GM12878 (cell line): Measurements from ENCODE around the gene PRSS37. TPM values are rescaled to one million over a fixed set of nuclear protein-coding genes. Genes with fewer than 3 reads are reported as not detected.

Experiments used
- ATAC-seq: fragments of 200-7000 bp; cut with Tn5 transposase; 3 replicates; pipeline ENCODE4 v1.9.1; 2020; ENCODE audit warnings: mild to moderate bottlenecking, moderate library complexity
- BruUV-seq: library from RNA; stranded (reverse); fragments of 400-500 nt; replicated peaks from 2 replicates; lab custom pipeline; 2021; lab: Mats Ljungman, UMichigan
- CTCF ChIA-PET: fragments of 300-600 bp; sonication (Branson Sonifier 250); formaldehyde crosslinking; extraction: SDS; loops from one replicate; lab custom pipeline; 2021; ENCODE audit warnings: inconsistent platforms; lab: Yijun Ruan, JAX
- POLR2A ChIA-PET: fragments of 350-600 bp; formaldehyde crosslinking; extraction: SDS; loops from one replicate; lab custom pipeline; 2021; ENCODE audit warnings: inconsistent platforms; lab: Charles Lee
- RAD21 ChIA-PET: fragments of 300-600 bp; sonication (Branson Sonifier 250); formaldehyde crosslinking; loops from one replicate; lab custom pipeline; 2023; ENCODE audit warnings: antibody characterized with exemption; ENCODE audit not compliant: unreplicated experiment; lab: Charles Lee
- SMC1A ChIA-PET: fragments of 300-600 bp; sonication (Branson Sonifier 250); formaldehyde crosslinking; loops from one replicate; lab custom pipeline; 2023; ENCODE audit not compliant: unreplicated experiment, uncharacterized antibody; lab: Charles Lee
- DNase-seq: peaks from one replicate; pipeline ENCODE4 v3.0.0-alpha.2; 2011; ENCODE audit warnings: low read depth, low spot score
- FAIRE-seq: peaks from 3 replicates; lab custom pipeline; 2011; peaks lifted over from hg19 to GRCh38; lab: Jason Lieb, UNC
- H2AFZ ChIP-seq: 2 replicates; pipeline ENCODE4 v1.6.0; 2011; ENCODE audit warnings: low read depth, low read length, control low read depth; ENCODE audit not compliant: control insufficient read depth
- H3K27ac ChIP-seq: 2 replicates; pipeline ENCODE4 v1.5.1; 2011; ENCODE audit warnings: control low read depth; ENCODE audit not compliant: control insufficient read depth, insufficient read depth
- H3K27me3 ChIP-seq, 2 experiments: replicated peaks in 1 of 2; 2 replicates each; pipeline versions ENCODE4 v1.6.0 to v1.6.1; 2011; ENCODE audit warnings: low read length in 1 of 2; ENCODE audit not compliant: control insufficient read depth in 2 of 2, insufficient read depth in 2 of 2
- H3K36me3 ChIP-seq, 2 experiments: 2 replicates each; pipeline ENCODE4 v1.5.1; 2011; ENCODE audit warnings: low read length in 1 of 2; ENCODE audit not compliant: control insufficient read depth in 2 of 2, insufficient read depth in 2 of 2
- H3K4me1 ChIP-seq: 2 replicates; pipeline ENCODE4 v1.6.1; 2011; ENCODE audit warnings: mild to moderate bottlenecking, low read length, moderate library complexity, mixed read lengths; ENCODE audit not compliant: control insufficient read depth, insufficient read depth
- H3K4me2 ChIP-seq: 2 replicates; pipeline ENCODE4 v1.6.0; 2011; ENCODE audit warnings: control low read depth; ENCODE audit not compliant: control insufficient read depth, insufficient read depth
- H3K4me3 ChIP-seq: fragments of 200-600 bp; sonication (generic); 2 replicates; pipeline ENCODE4 v1.5.1; 2016
- H3K79me2 ChIP-seq: 2 replicates; pipeline ENCODE4 v1.6.0; 2011; ENCODE audit warnings: low read length; ENCODE audit not compliant: control insufficient read depth, insufficient read depth
- H3K9ac ChIP-seq: 2 replicates; pipeline ENCODE4 v1.8.0; 2011; ENCODE audit warnings: low read length, control low read depth, mixed read lengths; ENCODE audit not compliant: control insufficient read depth, insufficient read depth
- H3K9me3 ChIP-seq: replicated peaks from 3 replicates; pipeline ENCODE4 v1.5.1; 2011; ENCODE audit warnings: mild to moderate bottlenecking, low read length; ENCODE audit not compliant: control insufficient read depth, insufficient read depth
- H4K20me1 ChIP-seq: 2 replicates; pipeline ENCODE4 v1.6.0; 2011; ENCODE audit not compliant: control insufficient read depth, insufficient read depth
- BRCA1 ChIP-seq: IDR thresholded peaks from 2 replicates; pipeline ENCODE4 v1.6.1; 2011; ENCODE audit warnings: low read depth, low read length, improper control_type of control experiment
- MEF2B ChIP-seq: fragments of 450-650 bp; IDR thresholded peaks from 2 replicates; pipeline ENCODE4 v1.6.1; 2018; ENCODE audit warnings: mild to moderate bottlenecking, moderate library complexity; ENCODE audit not compliant: partially characterized antibody, poor library complexity, severe bottlenecking
- MTA3 ChIP-seq: IDR thresholded peaks from 2 replicates; pipeline ENCODE4 v1.6.1; 2012; ENCODE audit warnings: low read length, inconsistent platforms, borderline replicate concordance
- MXI1 ChIP-seq: fragments of 150-350 bp; IDR thresholded peaks from 2 replicates; pipeline ENCODE4 v1.6.1; 2011; ENCODE audit warnings: low read depth, mild to moderate bottlenecking, inconsistent platforms, low read length, improper control_type of control experiment
- POU2F2 ChIP-seq: IDR thresholded peaks from 3 replicates; pipeline ENCODE4 v1.6.1; 2011; ENCODE audit warnings: low read depth, mild to moderate bottlenecking, low read length, borderline replicate concordance
- TARDBP ChIP-seq: IDR thresholded peaks from 2 replicates; pipeline ENCODE4 v1.6.1; 2016; ENCODE audit warnings: borderline replicate concordance
- ZNF207 ChIP-seq: fragments of 450-650 bp; IDR thresholded peaks from 2 replicates; pipeline ENCODE4 v1.6.1; 2014; ENCODE audit warnings: antibody characterized with exemption, mild to moderate bottlenecking, borderline replicate concordance
- WGBS: methylation state at CpG from one replicate; pipeline ENCODE4 v1.1.6; 2016; ENCODE audit warnings: low lambda C conversion rate; ENCODE audit not compliant: insufficient replicate concordance, insufficient coverage; ENCODE audit errors: missing lambda C conversion rate; 5-methylcytosine and 5-hydroxymethylcytosine counted together
- in situ Hi-C: fragments of 300-500 bp; cut with MboI; formaldehyde crosslinking; loops from 9 replicates; pipeline ENCODE4 v1.14.3; 2018; ENCODE audit warnings: mixed read lengths
- intact Hi-C: fragments of 100-400 bp; cut with micrococcal nuclease; formaldehyde crosslinking; loops from one replicate; pipeline ENCODE4 v1.14.2; 2022; ENCODE audit not compliant: unreplicated experiment
- polyA plus RNA-seq, 11 experiments: library from polyadenylated mRNA; depleted of rRNA in 4 of 11; unstranded in 6 of 11; stranded (reverse) in 5 of 11; fragments of >200 nt; fragmentation: Nextera tagmentation in 4 of 11; fragmentation: Illumina TruSeq in 1 of 11; extraction: Ambion mirVana in 4 of 11; extraction: Trizol in 1 of 11; gene quantifications; 1 replicate in 1 of 11; 2 replicates in 10 of 11; pipeline versions ENCODE4 v1.2.1 to v1.2.3, GENCODE V29; 2011 to 2016; ENCODE audit warnings: inconsistent platforms in 2 of 11, missing spikeins in 2 of 11, low read depth in 1 of 11
- total RNA-seq, 4 experiments: library from RNA; depleted of rRNA in 3 of 4; stranded (reverse); fragments of >200 nt in 3 of 4; fragmentation: Illumina TruSeq in 1 of 4; extraction: Trizol in 1 of 4; gene quantifications; 2 replicates each; pipeline versions ENCODE4 v1.2.1 to v1.2.3, GENCODE V29; 2013 to 2021
- TF ChIP-seq, protein P1 (sequence below): fragments of 450-650 bp; IDR thresholded peaks from 2 replicates; pipeline ENCODE4 v1.6.1; 2017; ENCODE audit warnings: antibody characterized with exemption, mild to moderate bottlenecking, moderate library complexity
- TF ChIP-seq, protein P2 (sequence below): fragments of 450-650 bp; IDR thresholded peaks from 2 replicates; pipeline ENCODE4 v1.6.1; 2016; ENCODE audit warnings: mild to moderate bottlenecking
- TF ChIP-seq, protein P3 (sequence below): fragments of 450-650 bp; conservative IDR thresholded peaks from 2 replicates; pipeline ENCODE4 v1.6.1; 2017; ENCODE audit warnings: mild to moderate bottlenecking, moderate library complexity
- TF ChIP-seq, protein P4 (sequence below): fragments of 450-650 bp; IDR thresholded peaks from 2 replicates; pipeline ENCODE4 v1.6.1; 2017; ENCODE audit warnings: borderline replicate concordance

Gene PRSS37
- total and polyA plus RNA-seq, 10 of the 15 experiments (the other 5 are each of a cell fraction or from before 2014, with no cell fraction given): not detected

DNA sequence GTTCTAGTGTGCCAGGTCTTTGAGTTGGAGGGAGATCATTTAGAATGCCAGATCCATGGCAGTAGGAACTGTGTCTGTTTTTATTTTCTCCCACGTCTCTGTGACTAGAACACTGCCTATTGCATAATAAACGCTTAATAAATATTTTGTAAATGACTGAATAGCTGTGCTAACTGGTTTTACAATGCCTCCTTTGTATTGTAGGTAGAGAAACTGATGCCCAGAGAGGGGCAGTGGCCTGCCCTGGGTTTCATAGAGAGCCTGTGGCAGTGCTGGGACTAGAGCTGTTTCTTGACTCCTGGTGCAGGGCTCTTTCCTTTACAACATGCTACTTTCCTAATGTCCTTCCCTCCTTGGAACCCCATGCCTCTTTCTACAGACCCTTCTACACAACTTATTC, 48.8 kb downstream of the PRSS37 start (continued):
- TF ChIP-seq, protein P1, sequence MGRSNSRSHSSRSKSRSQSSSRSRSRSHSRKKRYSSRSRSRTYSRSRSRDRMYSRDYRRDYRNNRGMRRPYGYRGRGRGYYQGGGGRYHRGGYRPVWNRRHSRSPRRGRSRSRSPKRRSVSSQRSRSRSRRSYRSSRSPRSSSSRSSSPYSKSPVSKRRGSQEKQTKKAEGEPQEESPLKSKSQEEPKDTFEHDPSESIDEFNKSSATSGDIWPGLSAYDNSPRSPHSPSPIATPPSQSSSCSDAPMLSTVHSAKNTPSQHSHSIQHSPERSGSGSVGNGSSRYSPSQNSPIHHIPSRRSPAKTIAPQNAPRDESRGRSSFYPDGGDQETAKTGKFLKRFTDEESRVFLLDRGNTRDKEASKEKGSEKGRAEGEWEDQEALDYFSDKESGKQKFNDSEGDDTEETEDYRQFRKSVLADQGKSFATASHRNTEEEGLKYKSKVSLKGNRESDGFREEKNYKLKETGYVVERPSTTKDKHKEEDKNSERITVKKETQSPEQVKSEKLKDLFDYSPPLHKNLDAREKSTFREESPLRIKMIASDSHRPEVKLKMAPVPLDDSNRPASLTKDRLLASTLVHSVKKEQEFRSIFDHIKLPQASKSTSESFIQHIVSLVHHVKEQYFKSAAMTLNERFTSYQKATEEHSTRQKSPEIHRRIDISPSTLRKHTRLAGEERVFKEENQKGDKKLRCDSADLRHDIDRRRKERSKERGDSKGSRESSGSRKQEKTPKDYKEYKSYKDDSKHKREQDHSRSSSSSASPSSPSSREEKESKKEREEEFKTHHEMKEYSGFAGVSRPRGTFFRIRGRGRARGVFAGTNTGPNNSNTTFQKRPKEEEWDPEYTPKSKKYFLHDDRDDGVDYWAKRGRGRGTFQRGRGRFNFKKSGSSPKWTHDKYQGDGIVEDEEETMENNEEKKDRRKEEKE: no peak
- TF ChIP-seq, protein P2, sequence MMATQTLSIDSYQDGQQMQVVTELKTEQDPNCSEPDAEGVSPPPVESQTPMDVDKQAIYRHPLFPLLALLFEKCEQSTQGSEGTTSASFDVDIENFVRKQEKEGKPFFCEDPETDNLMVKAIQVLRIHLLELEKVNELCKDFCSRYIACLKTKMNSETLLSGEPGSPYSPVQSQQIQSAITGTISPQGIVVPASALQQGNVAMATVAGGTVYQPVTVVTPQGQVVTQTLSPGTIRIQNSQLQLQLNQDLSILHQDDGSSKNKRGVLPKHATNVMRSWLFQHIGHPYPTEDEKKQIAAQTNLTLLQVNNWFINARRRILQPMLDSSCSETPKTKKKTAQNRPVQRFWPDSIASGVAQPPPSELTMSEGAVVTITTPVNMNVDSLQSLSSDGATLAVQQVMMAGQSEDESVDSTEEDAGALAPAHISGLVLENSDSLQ: no peak
- TF ChIP-seq ZNF207: no peak

DNA sequence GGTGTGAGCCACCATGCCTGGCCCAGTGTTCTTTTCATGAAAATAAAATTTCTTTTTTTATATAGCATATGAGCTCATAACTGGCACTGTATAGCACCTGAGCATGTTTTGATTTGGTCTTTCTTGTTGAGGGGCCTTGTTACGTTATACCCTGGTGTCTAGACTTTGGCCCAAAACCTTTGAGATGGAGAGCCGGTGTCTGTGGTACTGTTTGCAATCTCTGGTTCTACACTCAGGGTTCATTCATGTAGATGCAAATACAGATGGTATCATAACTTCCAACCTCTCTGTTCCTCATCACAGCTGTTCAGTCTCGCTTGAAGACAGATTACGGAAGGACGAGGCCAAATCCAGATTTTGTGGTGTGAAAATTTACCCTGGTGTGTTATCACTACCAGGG, 51.4 kb downstream of the PRSS37 start, which contains the start of gene TAS2R5:
TSS of gene TAS2R5 (plus strand) at position 301 of the 400 bp plus-strand sequence. CDS start 145 bp downstream, outside the sequence.
- SMC1A ChIA-PET: no interaction called here
- Histone ChIP-seq H3K36me3 (no peaks in the 10 kb centered on the region; a peak in 1 of 4 replicates), H3K4me2 (no peak within 1 kb of the TSS), H3K4me1 (no peaks in the 10 kb centered on the region), H4K20me1 (no peaks in the 10 kb centered on the region), H3K4me3 (no peak within 1 kb of the TSS), H3K27me3 (no peaks in the 10 kb centered on the region), H2AFZ (no peak within 1 kb of the TSS), H3K27ac (no peak within 1 kb of the TSS), H3K9me3 (no peaks in the 10 kb centered on the region), H3K9ac (no peak within 1 kb of the TSS), H3K79me2 (no peaks in the 10 kb centered on the region)
- intact Hi-C loops (no loop called here), in situ Hi-C loops (no loop called here)
- FAIRE-seq (no peak), ATAC-seq (no peak), DNase-seq (no peak)
- no TSS peak for BruUV-seq
- WGBS: 86% methylated on average over 5 of the region's 5 CpGs
- POLR2A ChIA-PET: no interaction called here
- RAD21 ChIA-PET: no interaction called here
- CTCF ChIA-PET: no interaction called here
- TF ChIP-seq, protein P3, sequence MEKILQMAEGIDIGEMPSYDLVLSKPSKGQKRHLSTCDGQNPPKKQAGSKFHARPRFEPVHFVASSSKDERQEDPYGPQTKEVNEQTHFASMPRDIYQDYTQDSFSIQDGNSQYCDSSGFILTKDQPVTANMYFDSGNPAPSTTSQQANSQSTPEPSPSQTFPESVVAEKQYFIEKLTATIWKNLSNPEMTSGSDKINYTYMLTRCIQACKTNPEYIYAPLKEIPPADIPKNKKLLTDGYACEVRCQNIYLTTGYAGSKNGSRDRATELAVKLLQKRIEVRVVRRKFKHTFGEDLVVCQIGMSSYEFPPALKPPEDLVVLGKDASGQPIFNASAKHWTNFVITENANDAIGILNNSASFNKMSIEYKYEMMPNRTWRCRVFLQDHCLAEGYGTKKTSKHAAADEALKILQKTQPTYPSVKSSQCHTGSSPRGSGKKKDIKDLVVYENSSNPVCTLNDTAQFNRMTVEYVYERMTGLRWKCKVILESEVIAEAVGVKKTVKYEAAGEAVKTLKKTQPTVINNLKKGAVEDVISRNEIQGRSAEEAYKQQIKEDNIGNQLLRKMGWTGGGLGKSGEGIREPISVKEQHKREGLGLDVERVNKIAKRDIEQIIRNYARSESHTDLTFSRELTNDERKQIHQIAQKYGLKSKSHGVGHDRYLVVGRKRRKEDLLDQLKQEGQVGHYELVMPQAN: no peak
- TF ChIP-seq MXI1 (no peak), MEF2B (no peak), POU2F2 (no peak), BRCA1 (no peak), MTA3 (no peak), TARDBP (no peak)
- TF ChIP-seq, protein P4, sequence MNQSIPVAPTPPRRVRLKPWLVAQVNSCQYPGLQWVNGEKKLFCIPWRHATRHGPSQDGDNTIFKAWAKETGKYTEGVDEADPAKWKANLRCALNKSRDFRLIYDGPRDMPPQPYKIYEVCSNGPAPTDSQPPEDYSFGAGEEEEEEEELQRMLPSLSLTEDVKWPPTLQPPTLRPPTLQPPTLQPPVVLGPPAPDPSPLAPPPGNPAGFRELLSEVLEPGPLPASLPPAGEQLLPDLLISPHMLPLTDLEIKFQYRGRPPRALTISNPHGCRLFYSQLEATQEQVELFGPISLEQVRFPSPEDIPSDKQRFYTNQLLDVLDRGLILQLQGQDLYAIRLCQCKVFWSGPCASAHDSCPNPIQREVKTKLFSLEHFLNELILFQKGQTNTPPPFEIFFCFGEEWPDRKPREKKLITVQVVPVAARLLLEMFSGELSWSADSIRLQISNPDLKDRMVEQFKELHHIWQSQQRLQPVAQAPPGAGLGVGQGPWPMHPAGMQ: no peak
- TF ChIP-seq, protein P1: no peak
